Measurements from ENCODE around the gene CNIH4. TPM values are rescaled to one million over a fixed set of nuclear protein-coding genes. Genes with fewer than 3 reads are reported as not detected.
A peak's percentile ranks its signal among the peaks of the same experiment; 100 is the strongest.

CNIH4 gene
- polyA plus RNA-seq, 2 of the 4 experiments (the other 2 are of a cell fraction), result 102 to 104 TPM

GRCh38 chr1:224353975-224354925, 2.4 kb upstream of the CNIH4 start:
- 70% methylated on average over 5 of the region's 5 CpGs for WGBS (ENCODE audit: missing lambda C conversion rate)
- TF ChIP-seq POLR2A (IDR thresholded peaks at IDR 0.05; ENCODE audit: low read length) (no peak), GATA3 (IDR thresholded peaks at IDR 0.05; ENCODE audit: borderline replicate concordance) (no peak), RCOR1 (IDR thresholded peaks at IDR 0.05; ENCODE audit: low read depth, low read length) (no peak)
- no peaks in the 10 kb centered on the region for H3K9me3 ChIP-seq
- FAIRE-seq (no peak), ATAC-seq (no peak), DNase-seq (ENCODE audit: low read depth in 1 of 2, low spot score in 1 of 2) (no peak)
- H3K27ac ChIP-seq, result no peak overlapping the region
- H3K4me2 ChIP-seq, result no peak overlapping the region
- H3K4me3 ChIP-seq, result no peak overlapping the region
- peaks cover 16% of the 10 kb centered on the region for H3K4me1 ChIP-seq
- POLR2A ChIA-PET, result no interaction called here
- CTCF ChIA-PET, result no interaction called here

GRCh38 chr1:224357626-224358124, 996 bp downstream of the CNIH4 start:
- peak overlapping the region; percentile 85 to 96 for H3K27ac ChIP-seq
- peak; percentile 51 to 67; a peak in 2 of 4 replicates for TF ChIP-seq CEBPB (IDR thresholded peaks at IDR 0.05)
- TF ChIP-seq PHF8 (IDR thresholded peaks at IDR 0.05; ENCODE audit: borderline replicate concordance, low read depth), result no peak
- H3K4me2 ChIP-seq, result peak overlapping the region; percentile 82
- CTCF ChIA-PET, result interaction anchor here (0.6 kb wide), 2 partner anchors 9 to 666 kb away, joined by 3 to 5 read pairs; no protein-coding TSS in a partner anchor
- ATAC-seq (peak; percentile 21 to 40; a peak in 2 of 6 replicates), FAIRE-seq (no peak), DNase-seq (ENCODE audit: low read depth in 1 of 2, low spot score in 1 of 2) (peak; percentile 29 to 41)
- POLR2A ChIA-PET, result interaction anchor here (1.2 kb wide), 1 partner anchor 28 kb away, joined by 3 read pairs; the partner anchor contains the start of gene NVL
- H3K4me1 ChIP-seq, result peaks cover 20% of the 10 kb centered on the region
- no peaks in the 10 kb centered on the region for H3K9me3 ChIP-seq
- H3K4me3 ChIP-seq, result peak overlapping the region; percentile 62
- 30% methylated on average over 9 of the region's 9 CpGs for WGBS (ENCODE audit: missing lambda C conversion rate)

DNA sequence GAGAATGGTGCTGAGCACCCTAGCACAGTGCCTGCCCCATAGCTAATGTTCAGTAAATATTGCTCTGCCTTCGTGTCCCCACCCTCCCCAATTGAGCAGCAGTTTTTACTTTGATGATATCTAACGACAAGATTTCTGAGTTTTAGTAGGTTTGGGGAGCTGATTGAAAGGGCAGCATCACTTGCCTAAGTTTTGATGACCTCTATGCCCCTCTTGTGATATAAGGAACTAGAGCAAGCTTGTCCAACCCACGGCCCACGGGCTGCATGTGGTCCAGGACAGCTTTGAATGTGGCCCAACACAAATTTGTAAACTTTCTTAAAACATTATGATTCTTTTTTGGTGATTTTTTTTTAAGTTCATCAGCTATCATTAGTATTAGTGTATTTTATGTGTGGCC, 1.6 kb downstream of the CNIH4 start:
- Histone ChIP-seq H3K4me3 (peak overlapping the region; percentile 62; the same call in 2 of the 3 replicates), H3K9me3 (no peaks in the 10 kb centered on the region), H3K27ac (peak overlapping the region in 1 of 2 experiments; percentile 96; a peak in 3 of 6 replicates), H3K4me2 (peak overlapping the region; percentile 82), H3K4me1 (peaks cover 20% of the 10 kb centered on the region)
- no peak for ATAC-seq
- ChIA-PET CTCF (no interaction called here), POLR2A (interaction anchor here (1.2 kb wide), 1 partner anchor 28 kb away, joined by 3 read pairs; the partner anchor contains the start of gene NVL)
- FAIRE-seq, result no peak
- no peak for DNase-seq (ENCODE audit: low read depth in 1 of 2, low spot score in 1 of 2)
- TF ChIP-seq JUN (IDR thresholded peaks at IDR 0.05) (no peak), ELK1 (IDR thresholded peaks at IDR 0.05; ENCODE audit: low read depth, low read length) (no peak), HOXB5 (CRISPR knock-in tag; IDR thresholded peaks at IDR 0.05) (no peak), EHMT2 (IDR thresholded peaks at IDR 0.05; ENCODE audit: low read depth) (no peak), CHD2 (IDR thresholded peaks at IDR 0.05; ENCODE audit: low read length, partially characterized antibody) (no peak), RARB (CRISPR knock-in tag; IDR thresholded peaks at IDR 0.05) (no peak), FOSL2 (IDR thresholded peaks at IDR 0.05) (no peak), FOSL2 (CRISPR knock-in tag; IDR thresholded peaks at IDR 0.05) (no peak), ZC3H11A (IDR thresholded peaks at IDR 0.05) (no peak), NPAS2 (CRISPR knock-in tag; IDR thresholded peaks at IDR 0.05; ENCODE audit: borderline replicate concordance) (no peak), TFCP2L1 (CRISPR knock-in tag; IDR thresholded peaks at IDR 0.05) (no peak), MYC (IDR thresholded peaks at IDR 0.05; ENCODE audit: borderline replicate concordance, low read length) (no peak), HMGXB4 (CRISPR knock-in tag; IDR thresholded peaks at IDR 0.05; ENCODE audit: borderline replicate concordance) (no peak)
- TF ChIP-seq, protein P1, sequence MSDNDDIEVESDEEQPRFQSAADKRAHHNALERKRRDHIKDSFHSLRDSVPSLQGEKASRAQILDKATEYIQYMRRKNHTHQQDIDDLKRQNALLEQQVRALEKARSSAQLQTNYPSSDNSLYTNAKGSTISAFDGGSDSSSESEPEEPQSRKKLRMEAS (IDR thresholded peaks at IDR 0.05), result no peak
- TF ChIP-seq, protein P2, sequence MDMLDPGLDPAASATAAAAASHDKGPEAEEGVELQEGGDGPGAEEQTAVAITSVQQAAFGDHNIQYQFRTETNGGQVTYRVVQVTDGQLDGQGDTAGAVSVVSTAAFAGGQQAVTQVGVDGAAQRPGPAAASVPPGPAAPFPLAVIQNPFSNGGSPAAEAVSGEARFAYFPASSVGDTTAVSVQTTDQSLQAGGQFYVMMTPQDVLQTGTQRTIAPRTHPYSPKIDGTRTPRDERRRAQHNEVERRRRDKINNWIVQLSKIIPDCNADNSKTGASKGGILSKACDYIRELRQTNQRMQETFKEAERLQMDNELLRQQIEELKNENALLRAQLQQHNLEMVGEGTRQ (IDR thresholded peaks at IDR 0.05), result no peak
- WGBS (ENCODE audit: missing lambda C conversion rate), result 68% methylated on average over 4 of the region's 4 CpGs
